KOPT-K1 (cell line): Measurements from ENCODE around the gene SPAG9.

Source experiments
- H3K27ac ChIP-seq: fragments of 200-600 bp; sonication (generic); 2 replicates; pipeline ENCODE4 v1.5.1; 2016; ENCODE audit warnings: antibody characterized with exemption, mild to moderate bottlenecking, low read depth, low read length; ENCODE audit not compliant: poor library complexity, severe bottlenecking
- H3K36me3 ChIP-seq: fragments of 200-600 bp; sonication (generic); 2 replicates; pipeline ENCODE4 v1.5.1; 2017; ENCODE audit warnings: antibody characterized with exemption, mild to moderate bottlenecking, low read length, moderate library complexity; ENCODE audit not compliant: insufficient read depth
- H3K9me3 ChIP-seq: fragments of 200-600 bp; sonication (generic); 2 replicates; pipeline ENCODE4 v1.5.1; 2017; ENCODE audit warnings: antibody characterized with exemption, low read length, mild to moderate bottlenecking; ENCODE audit not compliant: insufficient read depth, poor library complexity, severe bottlenecking

SPAG9 gene

GRCh38 chr17:51079049-51079448, 41.6 kb downstream of the SPAG9 start:
- H3K27ac ChIP-seq, result no peak overlapping the region
- H3K9me3 ChIP-seq, result no peaks in the 10 kb centered on the region
- H3K36me3 ChIP-seq, result peaks cover 44% of the 10 kb centered on the region

- H3K36me3 ChIP-seq, result peaks cover 44% of the 10 kb centered on the region
- no peaks in the 10 kb centered on the region for H3K9me3 ChIP-seq
- H3K27ac ChIP-seq, result no peak overlapping the region
Measured at GRCh38 chr17:51078009-51078592, 42.6 kb downstream of the SPAG9 start.

DNA sequence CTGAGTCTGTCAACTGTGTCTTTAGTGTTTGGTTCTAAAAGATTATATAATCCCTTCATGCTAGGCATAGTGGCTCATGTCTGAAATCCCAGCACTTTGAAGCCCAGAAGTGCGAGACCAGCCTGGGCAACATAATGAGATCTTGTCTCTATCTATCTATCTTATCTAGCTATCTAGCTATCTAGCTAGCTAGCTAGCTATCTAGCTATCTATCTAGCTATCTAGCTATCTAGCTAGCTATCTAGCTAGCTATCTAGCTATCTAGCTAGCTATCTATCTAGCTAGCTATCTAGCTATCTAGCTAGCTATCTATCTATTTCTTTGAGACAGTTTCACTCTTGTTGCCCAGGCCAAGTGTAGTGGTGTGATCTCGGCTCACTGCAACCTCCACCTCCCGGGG, 43.8 kb downstream of the SPAG9 start:
- no peak overlapping the region for H3K27ac ChIP-seq
- H3K36me3 ChIP-seq, result peaks cover 44% of the 10 kb centered on the region
- H3K9me3 ChIP-seq, result no peaks in the 10 kb centered on the region

DNA sequence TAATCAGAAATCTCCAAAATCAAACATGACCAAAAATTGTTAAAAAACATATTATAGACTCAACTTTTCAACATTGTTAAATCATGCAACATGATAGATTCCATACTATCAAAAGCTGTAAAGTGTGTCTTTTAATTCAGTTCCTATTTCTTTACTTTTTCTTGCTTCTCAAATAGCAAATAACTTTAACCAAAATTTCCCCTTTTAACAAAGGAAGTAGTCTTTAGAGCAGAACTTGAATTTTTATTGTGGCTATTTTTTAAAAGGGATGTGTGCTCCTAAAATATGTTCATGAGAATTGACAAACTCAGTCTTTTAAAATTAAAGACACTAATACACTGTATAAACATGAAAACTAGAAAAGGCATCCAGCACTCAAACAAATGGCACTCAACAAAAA, 49.1 kb downstream of the SPAG9 start:
- Histone ChIP-seq H3K27ac (no peak overlapping the region), H3K36me3 (peaks cover 7% of the 10 kb centered on the region; the same call in 1 of the 2 replicates), H3K9me3 (no peaks in the 10 kb centered on the region)

DNA sequence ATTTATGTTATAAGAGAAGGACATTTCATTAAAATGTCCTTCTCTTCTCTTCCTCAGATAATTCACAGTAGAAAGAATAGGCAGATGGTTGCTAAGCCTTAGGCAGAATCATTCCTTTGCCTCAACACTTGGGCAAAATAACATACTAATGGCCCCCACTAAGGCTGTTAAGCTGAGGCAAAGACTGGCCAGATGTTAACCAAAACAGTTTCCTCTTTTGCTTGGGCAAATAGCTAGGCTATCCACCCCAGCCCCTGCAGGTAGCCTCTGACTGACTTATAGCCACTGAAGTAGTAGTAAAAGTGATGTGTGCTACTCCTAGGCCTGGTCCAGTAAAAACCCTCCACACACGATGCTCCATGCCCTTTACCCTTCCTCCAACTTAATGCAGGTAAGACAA, 55.2 kb downstream of the SPAG9 start:
- 0 out of 2 replicates have a peak, but pooled peaks cover 8% of the 10 kb centered on the region for H3K36me3 ChIP-seq
- H3K27ac ChIP-seq, result no peak overlapping the region
- H3K9me3 ChIP-seq, result no peaks in the 10 kb centered on the region

GRCh38 chr17:51064061-51064735, 56.5 kb downstream of the SPAG9 start:
- no peak overlapping the region for H3K27ac ChIP-seq
- no peaks in the 10 kb centered on the region for H3K9me3 ChIP-seq
- 0 out of 2 replicates have a peak, but pooled peaks cover 8% of the 10 kb centered on the region for H3K36me3 ChIP-seq

DNA sequence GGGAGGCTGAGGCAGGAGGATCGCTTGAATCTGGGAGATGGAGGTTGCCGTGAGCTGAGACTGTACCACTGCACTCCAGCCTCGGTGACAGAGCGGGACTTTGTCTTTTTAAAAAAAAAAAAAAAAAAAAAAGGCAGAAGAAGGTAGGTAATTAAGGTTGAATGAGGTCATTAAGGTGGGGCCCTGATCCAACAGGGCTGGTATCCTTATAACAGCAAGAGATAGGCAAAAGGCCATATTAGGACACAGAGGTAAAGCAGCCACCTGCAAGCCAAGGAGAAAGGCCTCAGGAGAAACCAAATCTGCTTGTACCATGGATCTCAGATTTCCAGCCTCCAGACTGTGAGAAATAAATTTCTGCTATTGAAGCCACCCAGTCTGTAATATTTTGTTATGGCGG, 60.3 kb downstream of the SPAG9 start:
- Histone ChIP-seq H3K36me3 (0 out of 2 replicates have a peak, but pooled peaks cover 8% of the 10 kb centered on the region), H3K27ac (no peak overlapping the region), H3K9me3 (no peaks in the 10 kb centered on the region)

DNA sequence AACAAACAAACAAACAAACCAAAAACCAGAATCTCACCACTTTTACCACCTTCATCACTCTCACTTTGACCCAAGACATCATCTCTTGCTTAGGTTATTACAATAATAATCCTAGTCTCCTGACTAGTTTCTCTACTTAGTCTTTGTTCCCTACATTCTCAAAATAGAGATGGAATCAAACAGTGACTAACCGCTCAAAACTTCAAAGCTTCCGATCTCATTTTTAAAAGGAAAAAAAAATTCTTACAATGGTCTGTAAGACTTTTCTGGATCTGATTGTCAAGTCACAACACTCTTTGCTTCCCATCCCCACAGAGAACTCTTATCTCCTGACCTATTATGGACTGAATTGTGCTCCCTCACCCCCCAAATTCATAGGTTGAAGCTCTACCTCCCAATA, 60.9 kb downstream of the SPAG9 start:
- 0 out of 2 replicates have a peak, but pooled peaks cover 8% of the 10 kb centered on the region for H3K36me3 ChIP-seq
- H3K9me3 ChIP-seq, result no peaks in the 10 kb centered on the region
- H3K27ac ChIP-seq, result no peak overlapping the region

DNA sequence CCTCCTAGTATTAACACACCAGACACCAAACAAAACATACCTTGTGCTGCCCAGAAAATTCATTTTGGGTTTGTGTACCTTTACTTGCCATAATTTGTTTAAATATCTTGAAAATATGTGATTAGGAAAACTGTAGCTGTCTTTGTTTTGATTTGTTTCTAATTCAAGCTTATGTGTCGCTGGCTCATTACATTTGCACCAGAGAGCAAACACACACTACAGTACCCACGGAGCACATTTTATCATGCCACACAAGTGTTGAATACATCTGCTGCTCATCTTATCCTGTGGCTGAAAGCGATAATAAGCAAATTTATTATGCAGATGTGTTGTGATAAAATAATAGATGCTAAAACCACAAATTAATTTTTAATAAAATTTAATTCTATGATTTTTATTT, 63.1 kb downstream of the SPAG9 start:
- Histone ChIP-seq H3K27ac (no peak overlapping the region), H3K36me3 (no peaks in the 10 kb centered on the region), H3K9me3 (no peaks in the 10 kb centered on the region)

DNA sequence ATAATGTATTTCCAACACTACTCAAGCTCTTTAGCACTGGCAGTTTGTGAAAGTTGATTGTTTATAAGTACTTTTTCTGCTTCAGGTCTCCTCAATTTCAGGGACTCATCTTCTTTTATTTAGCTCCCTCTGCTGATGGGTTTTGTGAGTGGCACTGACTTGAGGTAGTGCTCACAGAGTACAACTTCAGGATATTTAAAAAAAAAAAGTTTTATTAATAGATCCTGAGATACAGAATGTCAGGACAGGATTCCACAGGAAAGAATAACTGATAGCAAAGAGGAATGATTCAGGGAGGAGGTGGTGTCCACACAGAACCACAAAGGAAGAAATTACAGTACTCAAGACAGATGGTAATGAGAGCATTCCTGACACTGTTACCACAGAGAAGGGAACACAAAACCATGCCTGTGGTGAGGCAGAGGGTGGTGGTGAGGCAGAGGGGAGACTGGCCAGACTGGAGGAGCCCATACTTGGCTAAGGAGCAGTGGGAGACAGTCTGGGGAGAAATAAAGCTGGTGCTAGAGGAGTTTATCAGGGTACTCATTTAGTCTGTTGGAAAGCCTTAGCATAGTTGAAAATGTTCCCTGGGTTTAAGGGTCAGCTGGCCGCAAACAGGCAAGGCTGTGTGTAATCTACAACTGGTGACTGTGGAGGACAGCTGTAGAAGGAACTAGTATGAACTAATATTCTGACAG, 63.7 kb downstream of the SPAG9 start:
- Histone ChIP-seq H3K9me3 (no peaks in the 10 kb centered on the region), H3K27ac (no peak overlapping the region), H3K36me3 (no peaks in the 10 kb centered on the region)

DNA sequence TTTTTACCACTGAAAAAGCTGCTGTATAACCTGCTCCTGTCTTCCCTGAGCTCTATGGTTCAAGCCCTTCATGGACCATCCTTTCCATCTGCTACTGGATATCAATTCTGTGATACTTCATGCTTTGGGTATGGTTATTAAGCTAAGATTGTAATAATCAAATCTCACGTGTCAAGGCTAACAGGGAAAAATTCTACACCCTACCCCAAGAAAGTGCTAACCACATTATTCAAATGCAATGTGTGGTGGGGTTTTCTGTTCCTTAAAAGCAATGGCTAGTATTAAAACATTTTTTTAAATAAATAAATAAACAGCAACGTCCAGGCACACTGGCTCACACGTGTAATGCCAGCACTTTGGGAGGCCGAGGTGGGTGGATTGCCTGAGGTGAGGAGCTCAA, 65.9 kb downstream of the SPAG9 start:
- Histone ChIP-seq H3K36me3 (no peaks in the 10 kb centered on the region), H3K27ac (no peak overlapping the region), H3K9me3 (no peaks in the 10 kb centered on the region)

- Histone ChIP-seq H3K9me3 (no peaks in the 10 kb centered on the region), H3K27ac (no peak overlapping the region), H3K36me3 (no peaks in the 10 kb centered on the region)
Measured at GRCh38 chr17:51052235-51052634, 68.4 kb downstream of the SPAG9 start.

GRCh38 chr17:51050291-51051033, 70.2 kb downstream of the SPAG9 start:
- H3K27ac ChIP-seq, result no peak overlapping the region
- no peaks in the 10 kb centered on the region for H3K36me3 ChIP-seq
- H3K9me3 ChIP-seq, result no peaks in the 10 kb centered on the region

GRCh38 chr17:51046514-51047384, 73.9 kb downstream of the SPAG9 start:
- Histone ChIP-seq H3K27ac (no peak overlapping the region), H3K36me3 (0 out of 2 replicates have a peak, but pooled peaks cover 1% of the 10 kb centered on the region), H3K9me3 (no peaks in the 10 kb centered on the region)
